ENCODE data around the gene LINC00632. TPM values are rescaled to one million over a fixed set of nuclear protein-coding genes. Genes with fewer than 3 reads are reported as not detected.
A peak's percentile ranks its signal among the peaks of the same experiment; 100 is the strongest.

The LINC00632 gene
- total and polyA plus RNA-seq, 2 donors from 2014 or later = 0.67 to 45.9 TPM

GRCh38 chrX:140712413-140713173 is 3.0 kb downstream of the LINC00632 start:
- no peaks in the 10 kb centered on the region for H3K9me3 ChIP-seq (ENCODE audit: control insufficient read depth in 2 of 3, insufficient read depth in 1 of 3, low read length in 3 of 3)
- H3K4me3 ChIP-seq (ENCODE audit: low read length in 3 of 3) = peak overlapping the region in 1 of 3 donors; percentile 28
- no peak overlapping the region for H3K27ac ChIP-seq (ENCODE audit: low read depth in 2 of 2, low read length in 2 of 2)
- no peaks in the 10 kb centered on the region for H3K36me3 ChIP-seq (ENCODE audit: control insufficient read depth in 2 of 3, insufficient read depth in 3 of 3, low read length in 3 of 3)
- no peaks in the 10 kb centered on the region for H3K4me1 ChIP-seq (ENCODE audit: control insufficient read depth in 2 of 3, insufficient read depth in 2 of 3, low read depth in 1 of 3, low read length in 3 of 3)
- no peak for TF ChIP-seq CTCF (IDR thresholded peaks at IDR 0.05; ENCODE audit: borderline replicate concordance, extremely low read depth, insufficient read depth)
- intact Hi-C loops (cut with DNase I) = no loop called here
- H3K27me3 ChIP-seq (ENCODE audit: control insufficient read depth, insufficient read depth, low read length) = peaks cover 4% of the 10 kb centered on the region
- no peak for FAIRE-seq
- DNase-seq = peak; percentile 78 to 95 (median 92)
- H3K9ac ChIP-seq (ENCODE audit: low read length in 3 of 3) = no peak overlapping the region

GRCh38 chrX:140713174-140713539 is 3.6 kb downstream of the LINC00632 start:
- H3K4me1 ChIP-seq (ENCODE audit: control insufficient read depth in 2 of 3, insufficient read depth in 2 of 3, low read depth in 1 of 3, low read length in 3 of 3) = no peaks in the 10 kb centered on the region
- DNase-seq (no peak), FAIRE-seq (no peak)
- H3K9ac ChIP-seq (ENCODE audit: low read length in 3 of 3) = no peak overlapping the region
- no peak overlapping the region for H3K27ac ChIP-seq (ENCODE audit: low read depth in 2 of 2, low read length in 2 of 2)
- no peaks in the 10 kb centered on the region for H3K36me3 ChIP-seq (ENCODE audit: control insufficient read depth in 2 of 3, insufficient read depth in 3 of 3, low read length in 3 of 3)
- no peak for TF ChIP-seq CTCF (IDR thresholded peaks at IDR 0.05; ENCODE audit: borderline replicate concordance, extremely low read depth, insufficient read depth)
- peak overlapping the region in 1 of 3 donors; percentile 28 for H3K4me3 ChIP-seq (ENCODE audit: low read length in 3 of 3)
- no peaks in the 10 kb centered on the region for H3K9me3 ChIP-seq (ENCODE audit: control insufficient read depth in 2 of 3, insufficient read depth in 1 of 3, low read length in 3 of 3)
- peaks cover 4% of the 10 kb centered on the region for H3K27me3 ChIP-seq (ENCODE audit: control insufficient read depth, insufficient read depth, low read length)
- intact Hi-C loops (cut with DNase I) = no loop called here

- Histone ChIP-seq H3K9ac (ENCODE audit: low read length in 3 of 3) (no peak overlapping the region), H3K36me3 (ENCODE audit: control insufficient read depth in 2 of 3, insufficient read depth in 3 of 3, low read length in 3 of 3) (no peaks in the 10 kb centered on the region), H3K9me3 (ENCODE audit: control insufficient read depth in 2 of 3, insufficient read depth in 1 of 3, low read length in 3 of 3) (no peaks in the 10 kb centered on the region), H3K4me1 (ENCODE audit: control insufficient read depth in 2 of 3, insufficient read depth in 2 of 3, low read depth in 1 of 3, low read length in 3 of 3) (no peaks in the 10 kb centered on the region), H3K4me3 (ENCODE audit: low read length in 3 of 3) (no peak overlapping the region), H3K27me3 (ENCODE audit: control insufficient read depth, insufficient read depth, low read length) (peaks cover 3% of the 10 kb centered on the region), H3K27ac (ENCODE audit: low read depth in 2 of 2, low read length in 2 of 2) (no peak overlapping the region)
- FAIRE-seq (no peak), DNase-seq (no peak)
- intact Hi-C loops (cut with DNase I) = no loop called here
- TF ChIP-seq CTCF (IDR thresholded peaks at IDR 0.05; ENCODE audit: borderline replicate concordance, extremely low read depth, insufficient read depth) = no peak
These were observed 6.2 kb downstream of the LINC00632 start for GRCh38 chrX:140715787-140716186.
